ENCODE results near the gene TBCC.
"Not testable (repeated sequence)": the region's sequence is repeated elsewhere in the genome, so short reads cannot be mapped to it uniquely, and the experiment has no call there.

The TBCC gene, protein sequence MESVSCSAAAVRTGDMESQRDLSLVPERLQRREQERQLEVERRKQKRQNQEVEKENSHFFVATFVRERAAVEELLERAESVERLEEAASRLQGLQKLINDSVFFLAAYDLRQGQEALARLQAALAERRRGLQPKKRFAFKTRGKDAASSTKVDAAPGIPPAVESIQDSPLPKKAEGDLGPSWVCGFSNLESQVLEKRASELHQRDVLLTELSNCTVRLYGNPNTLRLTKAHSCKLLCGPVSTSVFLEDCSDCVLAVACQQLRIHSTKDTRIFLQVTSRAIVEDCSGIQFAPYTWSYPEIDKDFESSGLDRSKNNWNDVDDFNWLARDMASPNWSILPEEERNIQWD

DNA sequence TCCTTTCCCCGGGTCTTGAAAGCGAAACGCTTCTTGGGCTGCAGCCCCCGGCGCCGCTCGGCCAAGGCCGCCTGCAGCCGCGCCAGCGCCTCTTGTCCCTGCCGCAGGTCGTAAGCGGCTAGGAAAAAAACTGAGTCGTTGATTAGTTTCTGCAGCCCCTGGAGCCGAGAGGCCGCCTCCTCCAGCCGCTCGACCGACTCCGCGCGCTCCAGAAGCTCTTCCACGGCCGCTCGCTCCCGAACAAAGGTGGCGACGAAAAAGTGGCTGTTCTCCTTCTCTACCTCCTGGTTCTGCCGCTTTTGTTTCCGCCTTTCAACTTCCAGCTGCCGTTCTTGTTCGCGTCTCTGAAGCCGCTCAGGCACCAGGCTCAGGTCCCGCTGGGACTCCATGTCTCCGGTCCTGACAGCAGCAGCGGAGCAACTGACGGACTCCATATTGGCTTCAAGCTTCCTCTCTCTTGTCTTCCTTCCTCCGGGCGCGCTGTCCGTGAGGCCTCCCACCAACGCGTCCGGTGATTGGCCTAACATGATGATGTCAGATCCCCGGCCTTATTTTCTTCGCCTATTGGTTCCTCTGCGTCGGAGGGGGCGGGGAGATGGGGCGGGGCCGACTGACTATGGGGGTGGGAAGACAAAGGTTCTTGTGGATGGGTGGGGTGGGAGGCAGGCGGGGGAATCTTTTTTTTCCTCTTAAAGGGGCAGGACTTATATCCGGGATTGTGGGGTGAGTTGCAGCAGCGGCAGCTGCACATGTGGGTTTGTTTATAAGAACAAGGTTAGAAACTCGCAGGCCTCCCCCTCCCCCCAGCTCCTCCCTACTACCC lies at the start of gene TBCC:
TSS of gene TBCC (minus strand) at position 464 of the 823 bp plus-strand sequence. CDS start at position 434, 30 bp downstream.
- peak; percentile 91 for DNase-seq (ENCODE audit: low spot score)

GRCh38 chr6:42795651-42796050 lies 49.7 kb upstream of the TBCC start:
- DNase-seq (ENCODE audit: low spot score), result no peak

- no peak for DNase-seq (ENCODE audit: low spot score)
These were observed 45.9 kb upstream of the TBCC start for GRCh38 chr6:42791706-42792320.

DNA sequence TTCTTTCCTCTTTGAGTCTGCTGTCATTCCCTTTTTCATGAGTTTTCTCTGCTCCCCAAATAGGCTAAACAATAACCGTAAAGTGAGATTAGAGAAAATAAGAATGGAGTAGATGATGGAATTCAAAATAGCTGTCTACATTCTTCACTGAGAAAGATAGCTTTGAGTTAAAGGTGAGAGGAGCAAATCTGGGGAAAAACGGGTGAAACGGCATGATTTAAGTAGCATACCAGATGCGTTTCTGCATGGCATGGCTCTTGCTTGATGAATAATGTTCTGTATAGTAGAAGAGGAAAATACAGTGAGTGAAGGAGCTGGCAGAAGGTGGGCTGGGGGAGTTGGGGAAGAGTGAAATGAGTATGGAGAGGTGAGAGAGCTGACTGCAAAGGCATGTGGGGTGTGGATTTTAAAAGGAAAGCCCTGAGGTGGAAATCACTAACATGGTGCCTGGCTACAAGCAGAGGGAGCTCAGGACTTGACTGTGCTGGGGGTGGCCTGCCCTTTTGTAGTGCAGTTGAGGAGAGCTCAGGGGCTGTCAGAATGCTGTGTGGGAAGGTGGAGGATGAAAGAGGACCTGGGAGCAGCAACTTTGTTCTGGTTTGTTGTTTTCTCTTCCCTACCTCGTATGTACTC lies 44.8 kb upstream of the TBCC start:
- no peak for DNase-seq (ENCODE audit: low spot score)

DNA sequence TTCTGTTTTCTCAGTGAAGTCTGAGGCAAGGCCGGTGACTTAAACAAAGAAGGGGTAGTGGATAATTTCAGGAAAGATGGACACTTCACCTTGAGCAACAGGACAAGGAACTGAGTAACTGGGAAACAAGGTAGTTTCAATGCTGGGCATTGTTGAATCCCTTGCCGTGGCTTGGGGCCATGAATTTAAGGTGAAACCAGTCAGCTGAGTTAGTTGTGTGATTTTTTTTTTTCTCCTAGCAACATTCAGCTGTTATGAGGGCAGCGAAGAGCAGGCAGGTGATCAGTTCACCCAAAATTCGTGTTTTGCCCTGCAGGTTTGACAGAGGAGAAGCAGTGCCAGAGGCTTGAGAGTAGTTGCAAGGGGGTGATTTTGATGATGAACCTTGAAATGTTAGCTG lies 42.8 kb upstream of the TBCC start:
- no peak for DNase-seq (ENCODE audit: low spot score)

GRCh38 chr6:42787063-42787472 lies 41.2 kb upstream of the TBCC start:
- DNase-seq (ENCODE audit: low spot score), result no peak

DNA sequence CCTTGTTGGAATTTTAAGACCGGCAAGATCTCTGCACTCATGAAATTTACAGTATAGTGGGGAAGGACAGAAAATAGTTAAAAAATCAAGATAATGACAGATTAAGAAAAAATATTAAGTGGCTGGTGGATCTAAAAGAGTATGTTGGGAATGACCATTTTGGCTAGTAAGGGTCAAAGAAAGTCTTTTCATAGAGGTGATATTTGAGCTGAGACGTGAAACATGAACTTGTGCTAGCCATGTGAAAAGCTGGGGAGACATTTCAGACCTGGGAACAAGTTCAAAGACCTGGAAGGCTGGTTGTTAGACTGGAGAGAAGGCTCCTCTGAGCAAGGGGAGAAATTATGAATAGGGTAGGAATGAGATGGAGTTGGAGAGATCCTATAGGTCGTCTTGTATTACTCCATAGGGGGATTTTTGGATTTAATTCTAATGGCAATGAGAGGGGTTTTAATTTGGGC lies 40.7 kb upstream of the TBCC start:
- DNase-seq (ENCODE audit: low spot score), result no peak

DNA sequence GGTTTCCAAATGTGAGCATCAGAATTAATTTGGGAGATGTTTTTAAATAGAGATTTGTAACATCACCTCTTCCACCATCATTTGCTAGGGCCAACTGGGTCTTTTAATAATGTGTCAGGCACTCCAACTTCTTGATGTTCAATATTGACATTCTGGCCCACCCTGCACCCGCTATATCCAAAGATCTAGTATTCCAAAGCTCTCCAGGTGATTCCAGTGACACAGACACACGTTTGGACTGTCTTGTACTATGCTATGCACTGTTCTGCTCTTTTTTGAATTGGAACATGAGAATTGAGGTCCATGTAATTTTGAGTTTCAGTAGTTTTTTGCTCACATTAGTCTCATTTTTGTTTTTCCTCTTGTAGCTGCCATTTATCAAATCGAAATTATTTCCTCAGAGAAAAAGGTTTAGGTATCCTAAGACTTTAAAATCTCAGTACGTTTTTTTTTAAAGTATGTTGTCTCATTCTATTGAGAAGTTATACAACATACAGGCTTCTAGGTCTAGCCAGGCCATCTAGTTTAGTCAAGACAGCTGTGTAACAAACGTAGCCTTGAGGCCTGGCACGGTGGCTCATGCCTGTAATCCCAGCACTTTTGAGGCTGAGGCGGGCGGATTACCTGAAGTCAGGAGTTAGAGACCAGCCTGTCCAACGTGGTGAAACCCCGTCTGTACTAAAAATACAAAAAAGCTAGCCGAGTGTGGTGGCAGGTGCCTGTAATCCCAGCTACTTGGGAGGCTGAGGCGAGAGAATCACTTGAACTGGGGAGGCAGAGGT lies 39.0 kb upstream of the TBCC start:
- no peak for DNase-seq (ENCODE audit: low spot score)

DNA sequence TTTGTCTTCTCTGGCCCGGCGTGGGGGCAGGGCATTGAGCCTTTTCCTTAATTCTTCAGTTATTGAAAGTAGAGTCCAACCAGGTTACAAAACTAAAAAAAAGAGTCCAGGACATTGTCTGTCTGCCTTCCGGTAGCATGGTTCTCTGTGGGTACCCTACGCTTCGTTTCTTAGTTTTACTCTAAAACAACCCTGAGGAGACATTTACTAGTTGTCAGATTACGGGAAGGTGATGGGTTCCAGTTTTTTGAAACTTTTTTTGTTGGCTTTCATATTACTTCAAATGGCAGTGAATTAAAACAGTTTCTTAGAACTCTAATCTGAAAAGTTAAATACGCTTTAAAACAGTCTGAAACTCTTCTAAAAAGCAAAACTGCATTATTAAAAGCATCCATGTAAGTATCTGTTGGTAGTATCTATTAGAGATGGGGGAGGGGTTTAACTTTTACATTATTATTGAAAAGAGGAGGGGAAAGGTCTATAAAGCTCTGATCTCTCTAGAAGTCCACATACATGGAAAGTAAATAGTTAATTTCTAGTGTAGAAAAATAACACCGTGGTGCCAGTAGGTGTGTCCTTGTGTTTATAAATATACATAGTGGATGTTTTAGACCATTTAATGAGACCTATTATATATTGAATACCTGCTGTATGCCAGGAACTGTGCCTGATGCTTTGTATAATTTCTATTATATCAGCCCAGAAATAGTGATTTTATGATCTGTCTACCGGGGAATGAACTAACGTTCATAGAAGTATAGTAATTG lies 38.2 kb upstream of the TBCC start:
- no peak for DNase-seq (ENCODE audit: low spot score)

DNA sequence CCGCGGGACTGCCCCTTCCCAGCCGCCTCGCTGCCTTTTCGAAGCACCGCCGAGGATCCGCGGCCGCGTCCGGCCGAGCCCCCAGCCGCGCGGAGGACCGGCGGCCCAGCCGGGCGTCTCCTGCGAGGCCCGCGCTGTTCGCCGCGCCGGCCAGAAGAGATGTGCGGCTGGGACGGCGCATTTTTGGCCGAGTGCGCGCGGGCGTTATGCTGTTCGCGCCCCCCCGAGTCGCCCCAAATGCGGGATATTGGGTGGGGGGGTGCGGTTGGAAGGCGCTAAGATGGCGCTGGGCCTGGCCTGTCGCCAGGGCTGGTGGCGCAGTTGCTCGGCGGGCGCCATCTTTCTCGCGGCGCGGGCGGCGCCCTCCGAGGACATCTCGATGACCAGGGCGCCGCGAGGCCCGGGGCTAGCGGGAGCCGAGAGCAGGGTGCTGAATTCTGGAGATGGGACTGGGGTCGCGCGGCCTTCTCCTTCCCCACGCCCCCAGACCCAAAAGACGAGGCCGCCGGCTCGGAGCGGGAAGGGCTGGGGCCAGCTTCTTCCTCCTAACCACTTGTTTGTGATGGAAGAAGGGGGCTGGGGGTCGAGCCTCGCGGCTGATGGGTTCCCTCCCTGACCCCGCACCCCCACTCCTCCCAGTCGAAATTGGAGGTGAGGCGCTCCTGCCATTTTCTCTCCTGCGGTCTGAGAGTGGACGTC lies 37.4 kb upstream of the TBCC start:
- peak; percentile 88 for DNase-seq (ENCODE audit: low spot score)

DNA sequence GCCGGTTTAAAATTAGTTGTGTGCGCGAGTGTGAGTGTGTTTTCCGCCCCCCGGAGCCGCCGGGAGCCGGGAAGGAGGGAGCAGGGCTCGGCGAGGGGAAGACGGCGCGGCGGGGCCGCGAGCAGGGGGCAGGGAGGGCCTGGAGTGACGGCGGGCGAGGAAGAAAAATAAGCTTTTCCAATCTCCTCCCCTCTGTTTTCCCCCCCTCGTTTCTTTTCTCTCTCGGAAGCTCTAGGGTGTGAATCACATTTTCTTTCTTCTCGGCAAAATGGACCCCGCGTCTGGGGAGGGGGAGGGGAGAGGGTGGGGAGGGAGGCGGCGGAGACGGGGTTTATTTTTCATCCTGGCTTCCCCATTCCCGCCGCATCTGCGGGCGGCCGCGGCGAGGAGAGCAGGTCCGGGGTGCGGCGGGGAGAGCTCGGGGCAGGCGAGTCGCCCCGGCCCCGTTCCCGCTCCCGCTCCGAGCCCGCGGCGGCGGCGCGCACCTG lies 36.8 kb upstream of the TBCC start:
- DNase-seq (ENCODE audit: low spot score), result peak; percentile 86

- peak; percentile 83 for DNase-seq (ENCODE audit: low spot score)
These were observed 36.1 kb upstream of the TBCC start, which contains the start of gene BICRAL for GRCh38 chr6:42781796-42782688. BICRAL (plus strand) TSS chr6:42782052; CDS start chr6:42822023, 39,971 bp downstream.

GRCh38 chr6:42781546-42781795 lies 35.6 kb upstream of the TBCC start:
- DNase-seq (ENCODE audit: low spot score), result no peak

GRCh38 chr6:42779521-42779920 lies 33.6 kb upstream of the TBCC start:
- no peak for DNase-seq (ENCODE audit: low spot score)

- DNase-seq (ENCODE audit: low spot score), result no peak
These were observed 32.2 kb upstream of the TBCC start for GRCh38 chr6:42778122-42778521.

DNA sequence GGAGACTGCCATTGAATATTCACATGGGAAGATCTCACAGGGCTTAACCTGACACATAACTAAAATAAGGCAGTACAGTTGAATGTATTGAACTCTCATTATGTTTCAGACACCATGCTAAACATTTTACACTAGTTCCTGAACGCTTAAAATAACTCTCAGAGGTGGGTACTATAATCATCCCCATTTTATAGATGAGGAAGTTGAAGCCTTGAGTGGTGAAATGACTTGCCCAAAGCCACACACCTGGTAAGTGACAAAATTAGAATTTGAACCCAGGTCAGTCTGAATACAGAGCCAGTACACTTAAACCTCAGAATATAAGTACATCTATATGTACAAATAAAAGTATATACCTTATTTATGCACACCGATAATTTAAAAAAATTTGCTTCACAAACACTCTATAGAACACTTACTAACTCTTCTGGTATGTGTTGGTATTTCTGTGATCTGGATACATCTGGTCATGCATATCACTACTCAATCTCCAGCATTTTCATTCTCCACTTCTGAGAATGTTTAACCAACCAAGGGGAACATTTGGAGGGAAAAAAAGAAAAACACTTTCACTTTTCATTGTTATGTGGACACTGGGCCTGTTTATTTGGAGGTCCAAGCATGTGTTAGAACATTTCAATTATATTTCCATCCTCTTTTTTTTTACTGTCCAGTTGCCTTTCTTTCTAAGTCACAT lies 31.4 kb upstream of the TBCC start:
- no peak for DNase-seq (ENCODE audit: low spot score)

DNA sequence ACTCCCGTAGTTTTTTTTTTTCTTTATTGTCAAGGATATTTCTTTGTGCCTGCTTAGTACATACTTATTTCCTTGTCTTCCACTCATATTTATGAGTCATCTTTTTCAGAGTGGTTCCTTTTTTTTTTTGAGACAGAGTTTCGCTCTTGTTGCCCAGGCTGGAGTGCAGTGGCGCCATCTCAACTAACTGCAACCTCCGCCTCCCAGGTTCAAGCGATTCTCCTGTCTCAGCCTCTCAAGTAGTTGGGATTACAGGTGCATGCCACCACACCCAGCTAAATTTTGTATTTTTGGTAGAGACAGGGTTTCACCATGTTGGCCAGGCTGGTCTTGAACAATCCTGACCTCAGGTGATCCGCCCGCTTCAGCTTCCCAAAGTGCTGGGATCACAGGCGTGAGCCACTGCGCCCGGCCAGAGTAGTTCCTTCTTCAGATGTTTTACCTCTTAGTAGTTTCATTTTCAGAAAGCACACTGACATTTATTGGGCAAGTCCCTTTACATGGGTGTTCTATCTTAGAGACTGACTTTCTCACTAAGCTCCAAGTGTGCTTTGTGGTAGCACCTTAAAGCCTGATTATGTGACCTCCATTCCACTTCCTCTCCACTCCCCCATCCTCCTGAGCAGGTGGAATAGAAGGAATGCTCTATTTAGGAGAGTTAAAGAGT lies 29.1 kb upstream of the TBCC start:
- DNase-seq (ENCODE audit: low spot score), result not testable (repeated sequence)

DNA sequence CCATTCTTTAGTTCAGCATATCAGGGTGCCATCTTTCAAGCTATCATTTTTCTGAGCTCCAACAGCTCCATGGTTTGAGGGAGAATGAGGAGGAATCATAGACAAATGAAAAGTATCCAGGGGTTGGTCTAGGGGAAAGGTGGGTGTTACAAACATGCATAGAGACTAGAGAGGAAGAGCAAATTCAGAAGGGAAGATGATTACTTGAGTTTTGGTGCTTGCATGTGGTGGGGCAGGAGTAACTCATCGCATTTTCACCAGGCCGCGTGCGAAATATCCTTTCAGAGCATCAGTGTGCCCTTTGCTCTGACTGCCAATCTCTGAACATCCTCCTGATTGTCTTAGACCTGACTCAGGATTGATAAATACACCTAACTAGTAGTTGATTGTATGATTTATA lies 28.3 kb upstream of the TBCC start:
- no peak for DNase-seq (ENCODE audit: low spot score)
